Measurements from ENCODE around the gene SPATA6L. TPM values are rescaled to one million over a fixed set of nuclear protein-coding genes. Genes with fewer than 3 reads are reported as not detected.

SPATA6L gene
- total RNA-seq, 1 experiment from 2014 or later, result 1.8 TPM

DNA sequence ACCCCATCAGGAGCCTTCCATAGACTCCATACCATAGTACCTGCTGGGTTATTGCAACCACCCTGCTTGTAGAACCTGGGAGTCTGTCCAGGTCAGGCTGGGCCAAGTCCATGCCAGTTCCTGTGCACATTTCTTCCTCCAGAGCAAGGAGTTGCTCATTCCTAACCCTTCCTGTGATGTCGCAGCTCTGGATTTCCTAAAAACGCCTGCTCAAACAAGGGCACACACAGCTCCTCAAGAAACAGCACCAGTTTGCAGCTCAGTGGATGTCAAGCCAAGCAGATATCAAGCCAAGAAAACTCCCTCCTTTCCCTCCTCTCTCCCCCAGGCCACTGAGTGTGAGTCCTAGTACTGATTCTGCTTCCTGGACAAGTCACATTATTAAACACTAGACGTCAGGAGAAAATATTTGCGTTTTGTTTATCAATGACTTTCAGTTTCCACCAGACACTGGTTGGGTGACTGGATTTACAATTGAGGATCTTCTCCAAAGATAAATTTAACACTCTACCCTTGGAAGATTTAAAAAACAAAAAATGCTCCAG, 116.5 kb downstream of the SPATA6L start (continued):
- TF ChIP-seq, protein P1, sequence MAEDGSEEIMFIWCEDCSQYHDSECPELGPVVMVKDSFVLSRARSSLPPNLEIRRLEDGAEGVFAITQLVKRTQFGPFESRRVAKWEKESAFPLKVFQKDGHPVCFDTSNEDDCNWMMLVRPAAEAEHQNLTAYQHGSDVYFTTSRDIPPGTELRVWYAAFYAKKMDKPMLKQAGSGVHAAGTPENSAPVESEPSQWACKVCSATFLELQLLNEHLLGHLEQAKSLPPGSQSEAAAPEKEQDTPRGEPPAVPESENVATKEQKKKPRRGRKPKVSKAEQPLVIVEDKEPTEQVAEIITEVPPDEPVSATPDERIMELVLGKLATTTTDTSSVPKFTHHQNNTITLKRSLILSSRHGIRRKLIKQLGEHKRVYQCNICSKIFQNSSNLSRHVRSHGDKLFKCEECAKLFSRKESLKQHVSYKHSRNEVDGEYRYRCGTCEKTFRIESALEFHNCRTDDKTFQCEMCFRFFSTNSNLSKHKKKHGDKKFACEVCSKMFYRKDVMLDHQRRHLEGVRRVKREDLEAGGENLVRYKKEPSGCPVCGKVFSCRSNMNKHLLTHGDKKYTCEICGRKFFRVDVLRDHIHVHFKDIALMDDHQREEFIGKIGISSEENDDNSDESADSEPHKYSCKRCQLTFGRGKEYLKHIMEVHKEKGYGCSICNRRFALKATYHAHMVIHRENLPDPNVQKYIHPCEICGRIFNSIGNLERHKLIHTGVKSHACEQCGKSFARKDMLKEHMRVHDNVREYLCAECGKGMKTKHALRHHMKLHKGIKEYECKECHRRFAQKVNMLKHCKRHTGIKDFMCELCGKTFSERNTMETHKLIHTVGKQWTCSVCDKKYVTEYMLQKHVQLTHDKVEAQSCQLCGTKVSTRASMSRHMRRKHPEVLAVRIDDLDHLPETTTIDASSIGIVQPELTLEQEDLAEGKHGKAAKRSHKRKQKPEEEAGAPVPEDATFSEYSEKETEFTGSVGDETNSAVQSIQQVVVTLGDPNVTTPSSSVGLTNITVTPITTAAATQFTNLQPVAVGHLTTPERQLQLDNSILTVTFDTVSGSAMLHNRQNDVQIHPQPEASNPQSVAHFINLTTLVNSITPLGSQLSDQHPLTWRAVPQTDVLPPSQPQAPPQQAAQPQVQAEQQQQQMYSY (CRISPR knock-in tag; IDR thresholded peaks at IDR 0.05), result no peak
- TF ChIP-seq, protein P2, sequence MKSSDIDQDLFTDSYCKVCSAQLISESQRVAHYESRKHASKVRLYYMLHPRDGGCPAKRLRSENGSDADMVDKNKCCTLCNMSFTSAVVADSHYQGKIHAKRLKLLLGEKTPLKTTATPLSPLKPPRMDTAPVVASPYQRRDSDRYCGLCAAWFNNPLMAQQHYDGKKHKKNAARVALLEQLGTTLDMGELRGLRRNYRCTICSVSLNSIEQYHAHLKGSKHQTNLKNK (CRISPR knock-in tag; IDR thresholded peaks at IDR 0.05), result no peak
- TF ChIP-seq FOXK1 (CRISPR knock-in tag; IDR thresholded peaks at IDR 0.05), result no peak
- no peak for TF ChIP-seq JUN (CRISPR knock-in tag; IDR thresholded peaks at IDR 0.05)
- TF ChIP-seq ZNF423 (CRISPR knock-in tag; IDR thresholded peaks at IDR 0.05), result no peak

DNA sequence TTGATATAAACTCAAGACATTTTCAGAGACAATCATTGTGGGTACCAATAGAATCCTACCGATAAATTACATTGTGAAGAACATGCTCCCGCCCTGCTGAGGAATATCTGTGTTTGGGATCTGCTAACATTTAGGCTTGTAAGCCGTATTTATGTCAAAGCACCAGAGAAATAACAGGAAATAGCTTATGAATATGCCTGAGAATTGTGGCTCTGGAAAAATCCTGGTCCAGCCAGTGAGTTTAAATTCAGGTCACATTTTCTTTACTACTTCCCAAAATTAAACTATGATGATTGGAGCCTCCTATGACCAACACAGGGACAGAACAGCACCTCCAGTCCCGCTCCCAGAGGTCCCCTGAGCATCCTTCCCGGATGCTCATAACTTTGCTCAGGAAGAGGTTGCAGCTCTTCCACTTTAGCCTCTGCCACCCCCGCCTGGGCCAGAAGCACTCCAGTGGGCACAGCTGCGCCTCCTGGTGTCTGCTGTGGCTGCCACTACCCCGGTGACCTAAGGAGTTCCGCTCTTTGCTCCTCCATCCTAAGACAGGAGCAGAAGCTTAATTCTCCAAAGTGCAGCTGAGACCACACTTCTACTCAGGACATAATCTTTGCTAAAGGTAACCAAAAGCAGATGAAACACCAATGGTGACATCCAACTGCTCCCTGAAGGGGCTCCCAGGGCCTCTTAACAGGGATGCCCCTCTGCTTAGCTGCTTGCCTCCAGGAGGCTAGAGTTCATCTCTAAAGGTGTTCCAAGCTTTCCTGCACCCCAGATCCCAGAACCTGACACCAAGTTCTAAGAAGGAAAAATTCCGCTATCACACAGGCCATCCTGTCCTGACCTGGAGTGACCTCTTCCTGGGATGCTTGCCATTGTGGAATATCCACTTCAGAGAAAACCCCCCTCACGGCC, 117.2 kb downstream of the SPATA6L start:
- Mint-ChIP-seq H3K27ac (no peak overlapping the region), H3K9me3 (no peaks in the 10 kb centered on the region), H3K4me3 (no peak overlapping the region), H3K4me1 (peaks cover 11% of the 10 kb centered on the region), H3K36me3 (0 out of 2 replicates have a peak, but pooled peaks cover 2% of the 10 kb centered on the region), H3K27me3 (ENCODE audit: low read depth) (no peaks in the 10 kb centered on the region)
- ATAC-seq, result peak; percentile 99
- DNase-seq (ENCODE audit: low spot score), result peak; percentile 78
- POLR2A ChIA-PET, result interaction anchor here (1.5 kb wide), 1 partner anchor 58 kb away, joined by 12 read pairs; no protein-coding TSS in a partner anchor
- CTCF ChIA-PET, result interaction anchor here (0.5 to 5.9 kb wide), 54 partner anchors 9 to 250 kb away, joined by 3 to 76 read pairs (median 4); partner anchors contain the start of genes CDC37L1, GLIS3 and SLC1A1
- no peak for TF ChIP-seq SP1 (CRISPR knock-in tag; conservative IDR thresholded peaks at IDR 0.05)
- TF ChIP-seq, protein P3, sequence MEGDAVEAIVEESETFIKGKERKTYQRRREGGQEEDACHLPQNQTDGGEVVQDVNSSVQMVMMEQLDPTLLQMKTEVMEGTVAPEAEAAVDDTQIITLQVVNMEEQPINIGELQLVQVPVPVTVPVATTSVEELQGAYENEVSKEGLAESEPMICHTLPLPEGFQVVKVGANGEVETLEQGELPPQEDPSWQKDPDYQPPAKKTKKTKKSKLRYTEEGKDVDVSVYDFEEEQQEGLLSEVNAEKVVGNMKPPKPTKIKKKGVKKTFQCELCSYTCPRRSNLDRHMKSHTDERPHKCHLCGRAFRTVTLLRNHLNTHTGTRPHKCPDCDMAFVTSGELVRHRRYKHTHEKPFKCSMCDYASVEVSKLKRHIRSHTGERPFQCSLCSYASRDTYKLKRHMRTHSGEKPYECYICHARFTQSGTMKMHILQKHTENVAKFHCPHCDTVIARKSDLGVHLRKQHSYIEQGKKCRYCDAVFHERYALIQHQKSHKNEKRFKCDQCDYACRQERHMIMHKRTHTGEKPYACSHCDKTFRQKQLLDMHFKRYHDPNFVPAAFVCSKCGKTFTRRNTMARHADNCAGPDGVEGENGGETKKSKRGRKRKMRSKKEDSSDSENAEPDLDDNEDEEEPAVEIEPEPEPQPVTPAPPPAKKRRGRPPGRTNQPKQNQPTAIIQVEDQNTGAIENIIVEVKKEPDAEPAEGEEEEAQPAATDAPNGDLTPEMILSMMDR (IDR thresholded peaks at IDR 0.05), result peak; percentile 42; the same call in 1 of the 2 replicates

Other genes starting within 250 kb of the SPATA6L start
- 7.0 to 8.5 TPM (median 7.1 TPM) in 3 replicates for gene SLC1A1, start 176.0 kb downstream of the SPATA6L start, total RNA-seq (2021)
- 13.4 to 13.5 TPM (median 13.5 TPM) in 3 replicates for gene PLPP6, start 4.2 kb downstream of the SPATA6L start, total RNA-seq (2021)
- gene CDC37L1, start 13.1 kb upstream of the SPATA6L start, total RNA-seq (2021), result 16.7 to 20.1 TPM (median 18.8 TPM) in 3 replicates
- 28.5 to 30.2 TPM (median 29.1 TPM) in 3 replicates for gene AK3, start 74.7 kb upstream of the SPATA6L start, total RNA-seq (2021)
- 22.4 to 27.2 TPM (median 25.3 TPM) in 3 replicates for gene RCL1, start 126.5 kb upstream of the SPATA6L start, total RNA-seq (2021)

Measured in WTC11 (cell line).